Neural cell (in vitro differentiated cells): ENCODE data around the gene PRR5. TPM values are rescaled to one million over a fixed set of nuclear protein-coding genes. Genes with fewer than 3 reads are reported as not detected.

Experiments
- H2AFZ ChIP-seq: fragments of 200-600, 300-800 bp; sonication (generic), shearing (Covaris generic); 2 replicates; pipeline ENCODE4 v1.6.0; 2014; ENCODE audit warnings: low read depth, mild to moderate bottlenecking, antibody characterized with exemption, low read length, moderate library complexity
- H3F3A ChIP-seq: fragments of 200-600 bp; shearing (Covaris generic); 2 replicates; pipeline ENCODE4 v1.6.1; 2016; ENCODE audit warnings: mild to moderate bottlenecking, moderate library complexity, mixed read lengths, antibody characterized with exemption, low read length; ENCODE audit not compliant: insufficient read depth, poor library complexity, severe bottlenecking
- H3K27ac ChIP-seq: fragments of 200-600, 300-800 bp; sonication (generic), shearing (Covaris generic); 2 replicates; pipeline ENCODE4 v1.5.1; 2014; ENCODE audit warnings: mild to moderate bottlenecking, low read length, moderate library complexity
- H3K27me3 ChIP-seq: fragments of 300-800, 200-600 bp; sonication (generic), shearing (Covaris generic); 2 replicates; pipeline ENCODE4 v1.6.0; 2014; ENCODE audit warnings: mild to moderate bottlenecking, low read depth, low read length, moderate library complexity; ENCODE audit not compliant: insufficient read depth
- H3K36me3 ChIP-seq: fragments of 300-800, 200-600 bp; sonication (generic), shearing (Covaris generic); 2 replicates; pipeline ENCODE4 v1.5.1; 2014; ENCODE audit warnings: mild to moderate bottlenecking, antibody characterized with exemption, low read length, moderate library complexity; ENCODE audit not compliant: insufficient read depth
- H3K4me2 ChIP-seq: fragments of 300-800, 200-600 bp; sonication (generic), shearing (Covaris generic); 2 replicates; pipeline ENCODE4 v1.6.0; 2014; ENCODE audit warnings: mild to moderate bottlenecking, low read length
- H3K4me3 ChIP-seq: fragments of 300-800, 200-600 bp; sonication (generic), shearing (Covaris generic); 2 replicates; pipeline ENCODE4 v1.5.1; 2014; ENCODE audit warnings: mild to moderate bottlenecking, low read length, moderate library complexity
- H3K79me2 ChIP-seq: fragments of 200-600 bp; shearing (Covaris generic); replicated peaks from 2 replicates; pipeline ENCODE4 v1.6.0; 2014; ENCODE audit warnings: mild to moderate bottlenecking, low read length, moderate library complexity; ENCODE audit not compliant: insufficient read depth
- H3K9ac ChIP-seq: fragments of 300-800, 200-600 bp; sonication (generic), shearing (Covaris generic); 2 replicates; pipeline ENCODE4 v1.6.1; 2016; ENCODE audit warnings: mild to moderate bottlenecking, low read length, mixed read lengths
- H3K9me2 ChIP-seq: fragments of 200-600 bp; shearing (Covaris generic); 2 replicates; pipeline ENCODE4 v1.6.1; 2016; ENCODE audit warnings: mild to moderate bottlenecking, low read length, mixed read lengths; ENCODE audit not compliant: insufficient read depth
- H3K9me3 ChIP-seq: fragments of 200-600, 300-800 bp; sonication (generic), shearing (Covaris generic); 2 replicates; pipeline ENCODE4 v1.6.1; 2016; ENCODE audit warnings: mild to moderate bottlenecking, mixed run types, low read length, moderate library complexity, mixed read lengths
- H4K20me1 ChIP-seq: fragments of 200-600 bp; shearing (Covaris generic); 2 replicates; pipeline ENCODE4 v1.6.1; 2016; ENCODE audit warnings: mild to moderate bottlenecking, mixed run types; ENCODE audit not compliant: insufficient read depth
- CTCF ChIP-seq: fragments of 450-650 bp; IDR thresholded peaks from 2 replicates; pipeline ENCODE4 v1.5.1; 2014; ENCODE audit warnings: antibody characterized with exemption, mild to moderate bottlenecking, moderate library complexity; ENCODE audit not compliant: poor library complexity, severe bottlenecking
- EP300 ChIP-seq: fragments of 450-650 bp; conservative IDR thresholded peaks from 2 replicates; pipeline ENCODE4 v1.6.1; 2014; ENCODE audit warnings: antibody characterized with exemption, mild to moderate bottlenecking, moderate library complexity; ENCODE audit not compliant: poor library complexity, severe bottlenecking
- EZH2 ChIP-seq: fragments of 200-600, 300-800 bp; shearing (Covaris generic), sonication (generic); IDR thresholded peaks from 2 replicates; pipeline ENCODE4 v1.6.1; 2014; ENCODE audit warnings: antibody characterized with exemption, low read length, borderline replicate concordance, mild to moderate bottlenecking; ENCODE audit not compliant: insufficient read depth, poor library complexity, severe bottlenecking
- MXI1 ChIP-seq: fragments of 450-650 bp; conservative IDR thresholded peaks from 2 replicates; pipeline ENCODE4 v1.6.1; 2014; ENCODE audit warnings: antibody characterized with exemption, mild to moderate bottlenecking; ENCODE audit not compliant: poor library complexity, severe bottlenecking
- POLR2AphosphoS5 ChIP-seq: IDR thresholded peaks from 2 replicates; pipeline ENCODE4 v1.6.1; 2012
- RAD21 ChIP-seq: fragments of 450-650 bp; conservative IDR thresholded peaks from 2 replicates; pipeline ENCODE4 v1.6.1; 2014; ENCODE audit warnings: antibody characterized with exemption, mild to moderate bottlenecking, moderate library complexity
- REST ChIP-seq: IDR thresholded peaks from 2 replicates; pipeline ENCODE4 v1.6.1; 2012; ENCODE audit warnings: borderline replicate concordance
- SMC3 ChIP-seq: fragments of 450-650 bp; conservative IDR thresholded peaks from 2 replicates; pipeline ENCODE4 v1.6.1; 2014; ENCODE audit warnings: antibody characterized with exemption, mild to moderate bottlenecking, moderate library complexity; ENCODE audit not compliant: poor library complexity
- TAF1 ChIP-seq: IDR thresholded peaks from 2 replicates; pipeline ENCODE4 v1.6.1; 2012; ENCODE audit warnings: low read depth
- polyA plus RNA-seq: library from polyadenylated mRNA; depleted of rRNA; stranded (reverse); fragments of >200 nt; gene quantifications from 2 replicates; pipeline ENCODE4 v1.2.3, GENCODE V29; 2014

PRR5 gene
- polyA plus RNA-seq, 1 donor from 2014 or later: 16.2 TPM

DNA sequence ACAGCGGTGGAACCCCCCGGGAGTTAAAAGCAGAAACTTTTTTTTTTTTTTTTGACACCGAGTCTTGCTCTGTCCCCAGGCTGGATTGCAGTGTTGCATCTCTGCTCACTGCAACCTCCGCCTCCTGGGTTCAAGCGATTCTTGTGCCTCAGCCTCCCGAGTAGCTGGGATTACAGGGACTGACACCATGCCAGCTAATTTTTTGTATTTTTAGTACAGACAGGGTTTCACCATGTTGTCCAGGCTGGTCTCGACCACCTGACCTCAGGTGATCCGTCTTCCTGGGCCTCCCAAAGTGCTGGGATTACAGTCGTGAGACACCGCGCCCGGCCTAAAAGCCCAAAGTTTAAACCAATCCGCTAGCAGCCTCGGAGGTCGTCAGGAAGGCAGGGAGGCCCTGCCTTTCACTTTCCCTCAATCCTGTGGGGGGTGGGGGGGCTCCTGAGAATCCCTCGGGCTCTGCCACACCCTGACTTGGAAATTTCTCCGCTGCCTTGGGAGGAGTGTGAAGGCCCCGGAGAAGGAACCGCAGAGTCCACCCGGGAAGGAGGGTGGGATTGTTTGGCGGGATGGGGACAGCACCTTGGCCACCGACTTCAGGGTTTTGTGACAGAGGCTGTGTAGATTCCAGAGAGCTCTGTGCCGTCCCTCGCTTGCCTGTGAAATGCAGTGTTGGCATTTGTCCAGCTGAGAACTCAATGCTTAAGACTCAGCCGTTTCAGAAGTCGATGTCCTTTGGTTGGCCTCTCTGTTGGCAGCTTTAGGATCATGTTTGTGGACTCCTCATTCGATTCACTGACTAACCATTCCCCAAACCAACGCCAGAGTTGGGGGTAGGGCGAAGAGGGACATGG, 51.4 kb downstream of the PRR5 start:
- Histone ChIP-seq H3K9ac (no peak overlapping the region), H3K27me3 (peaks cover 28% of the 10 kb centered on the region), H3K4me3 (no peak overlapping the region), H3K9me2 (no peaks in the 10 kb centered on the region), H3F3A (no peaks in the 10 kb centered on the region), H3K4me2 (no peak overlapping the region), H3K36me3 (no peaks in the 10 kb centered on the region), H3K79me2 (no peaks in the 10 kb centered on the region), H2AFZ (no peak overlapping the region), H4K20me1 (no peaks in the 10 kb centered on the region), H3K27ac (no peak overlapping the region), H3K9me3 (no peaks in the 10 kb centered on the region)
- no peak for TF ChIP-seq POLR2AphosphoS5
- TF ChIP-seq RAD21: no peak
- TF ChIP-seq EP300: no peak
- TF ChIP-seq EZH2: no peak
- TF ChIP-seq REST: no peak
- no peak for TF ChIP-seq TAF1
- no peak for TF ChIP-seq CTCF
- no peak for TF ChIP-seq MXI1
- TF ChIP-seq SMC3: no peak

GRCh38 chr22:44754998-44755397, 53.0 kb downstream of the PRR5 start:
- Histone ChIP-seq H3K27ac (no peak overlapping the region), H4K20me1 (no peaks in the 10 kb centered on the region), H3K9me2 (no peaks in the 10 kb centered on the region), H3K4me2 (no peak overlapping the region), H3K36me3 (no peaks in the 10 kb centered on the region), H3K9me3 (no peaks in the 10 kb centered on the region), H3K4me3 (no peak overlapping the region), H3K79me2 (no peaks in the 10 kb centered on the region), H3F3A (no peaks in the 10 kb centered on the region), H2AFZ (no peak overlapping the region), H3K27me3 (peaks cover 28% of the 10 kb centered on the region), H3K9ac (no peak overlapping the region)
- no peak for TF ChIP-seq CTCF
